IPS-20b (cell line): ENCODE data around the gene PLAAT3.
"Not testable (repeated sequence)": the region's sequence is repeated elsewhere in the genome, so short reads cannot be mapped to it uniquely, and the experiment has no call there.

Experiments
- H3K27ac ChIP-seq: one replicate; pipeline ENCODE4 v1.5.1; 2013; ENCODE audit warnings: low read length
- H3K27me3 ChIP-seq: 2 replicates; pipeline ENCODE4 v1.6.1; 2013; ENCODE audit warnings: mild to moderate bottlenecking, low read length, inconsistent platforms; ENCODE audit not compliant: insufficient read depth
- H3K36me3 ChIP-seq: 2 replicates; pipeline ENCODE4 v1.6.1; 2013; ENCODE audit warnings: low read depth, mild to moderate bottlenecking, inconsistent platforms, low read length, moderate library complexity; ENCODE audit not compliant: insufficient read depth
- H3K4me1 ChIP-seq: 2 replicates; pipeline ENCODE4 v1.6.1; 2013; ENCODE audit warnings: mild to moderate bottlenecking, control low read depth, inconsistent platforms, low read length, moderate library complexity; ENCODE audit not compliant: insufficient read depth
- H3K4me3 ChIP-seq: 2 replicates; pipeline ENCODE4 v1.5.1; 2013; ENCODE audit warnings: mild to moderate bottlenecking, low read length, inconsistent platforms
- H3K9ac ChIP-seq: 2 replicates; pipeline ENCODE4 v1.6.1; 2013; ENCODE audit warnings: low read depth, mild to moderate bottlenecking, inconsistent platforms, low read length, moderate library complexity
- H3K9me3 ChIP-seq: 2 replicates; pipeline ENCODE4 v1.6.1; 2013; ENCODE audit warnings: mild to moderate bottlenecking, low read depth, low read length, inconsistent platforms; ENCODE audit not compliant: insufficient read depth

The PLAAT3 gene

DNA sequence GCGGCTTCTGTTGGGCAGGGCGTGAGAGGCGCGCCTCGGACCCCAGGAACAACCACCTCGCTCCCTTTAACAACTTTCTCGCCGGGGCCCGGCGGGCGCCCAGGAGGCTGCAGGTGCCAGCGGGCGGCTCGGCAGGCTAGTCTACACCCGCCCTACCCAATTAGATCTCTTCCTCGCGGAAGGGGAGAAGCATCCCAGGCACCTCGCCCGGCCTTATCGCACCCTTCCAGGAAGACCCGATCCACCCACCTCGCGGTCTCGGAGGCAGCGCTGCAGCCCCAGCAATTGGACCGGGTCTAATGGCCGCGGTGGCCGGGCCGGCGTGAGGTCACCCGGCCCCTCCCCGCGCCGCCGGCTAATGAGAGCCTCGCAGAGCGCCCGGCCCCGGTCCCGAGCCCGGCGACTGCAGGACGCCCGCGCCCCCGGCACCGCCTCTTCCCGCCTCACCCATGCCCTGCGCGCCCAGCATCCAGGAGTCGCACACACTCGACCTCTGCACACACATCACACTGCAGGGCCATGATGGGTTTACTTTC lies at the start of gene PLAAT3:
Gene PLAAT3, minus strand, starts transcription at position 298 of the 536 bp plus-strand sequence. CDS start 419 bp downstream, outside the sequence.
- H3K4me1 ChIP-seq, result peaks cover 23% of the 10 kb centered on the region
- peaks cover 24% of the 10 kb centered on the region; the same call in 1 of the 2 replicates for H3K27me3 ChIP-seq
- H3K9ac ChIP-seq, result peak within 1 kb of the TSS; percentile 43; the same call in 1 of the 2 replicates
- H3K9me3 ChIP-seq, result no peaks in the 10 kb centered on the region
- peak within 1 kb of the TSS; percentile 73 for H3K4me3 ChIP-seq
- H3K36me3 ChIP-seq, result no peaks in the 10 kb centered on the region
- no peak within 1 kb of the TSS for H3K27ac ChIP-seq

DNA sequence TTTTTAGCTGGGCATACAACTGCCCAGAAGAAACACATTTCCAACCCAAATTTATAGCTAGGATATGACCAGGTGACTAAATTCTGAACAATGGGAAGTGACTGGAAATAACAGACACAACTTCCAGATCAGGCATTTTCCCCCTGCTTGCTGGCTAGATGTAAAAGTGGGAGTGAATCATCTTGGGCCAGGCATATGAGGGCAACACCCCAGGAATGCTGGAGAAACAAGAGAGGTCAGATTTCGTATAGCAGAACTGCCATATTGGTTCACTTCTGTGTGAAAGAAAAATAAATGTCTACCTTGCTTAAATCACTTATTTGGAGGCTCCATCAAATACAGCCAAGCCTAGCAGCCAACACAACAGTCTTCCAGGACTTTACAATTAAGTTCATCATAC lies 49.6 kb upstream of the PLAAT3 start:
- H3K36me3 ChIP-seq, result no peaks in the 10 kb centered on the region; the same call in 1 of the 2 replicates
- H3K27me3 ChIP-seq, result no peaks in the 10 kb centered on the region
- H3K9ac ChIP-seq, result no peak overlapping the region
- no peak overlapping the region for H3K4me3 ChIP-seq
- no peaks in the 10 kb centered on the region for H3K9me3 ChIP-seq
- H3K27ac ChIP-seq, result no peak overlapping the region
- peaks cover 3% of the 10 kb centered on the region; the same call in 1 of the 2 replicates for H3K4me1 ChIP-seq

DNA sequence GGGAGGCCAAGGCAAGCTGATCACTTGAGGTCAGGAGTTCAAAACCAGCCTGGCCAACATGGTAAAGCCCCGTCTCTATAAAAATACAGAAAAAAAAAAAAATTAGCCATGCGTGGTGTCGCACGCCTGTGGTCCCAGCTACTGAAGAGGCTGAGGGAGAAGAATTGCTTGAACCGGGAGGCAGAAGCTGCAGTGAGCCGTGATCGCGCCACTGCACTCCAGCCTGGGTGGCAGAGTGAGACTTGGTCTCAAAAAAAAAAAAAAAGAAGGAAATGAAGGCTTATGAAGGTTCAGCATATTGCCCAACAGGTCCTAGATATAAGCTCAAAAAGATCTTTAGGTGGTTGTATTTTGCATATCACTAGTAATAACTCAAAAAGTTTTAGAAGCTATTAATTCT lies 46.7 kb upstream of the PLAAT3 start:
- no peak overlapping the region for H3K9ac ChIP-seq
- no peak overlapping the region for H3K4me3 ChIP-seq
- H3K9me3 ChIP-seq, result no peaks in the 10 kb centered on the region
- peaks cover 13% of the 10 kb centered on the region; the same call in 1 of the 2 replicates for H3K36me3 ChIP-seq
- H3K27me3 ChIP-seq, result no peaks in the 10 kb centered on the region
- H3K4me1 ChIP-seq, result no peaks in the 10 kb centered on the region
- no peak overlapping the region for H3K27ac ChIP-seq

GRCh38 chr11:63652671-63653070 lies 38.4 kb upstream of the PLAAT3 start:
- no peak overlapping the region for H3K9ac ChIP-seq
- no peak overlapping the region for H3K4me3 ChIP-seq
- no peak overlapping the region for H3K27ac ChIP-seq
- H3K36me3 ChIP-seq, result peaks cover 31% of the 10 kb centered on the region
- no peaks in the 10 kb centered on the region for H3K27me3 ChIP-seq
- H3K4me1 ChIP-seq, result no peaks in the 10 kb centered on the region
- no peaks in the 10 kb centered on the region for H3K9me3 ChIP-seq

- Histone ChIP-seq H3K36me3 (peaks cover 43% of the 10 kb centered on the region), H3K9me3 (no peaks in the 10 kb centered on the region), H3K27me3 (no peaks in the 10 kb centered on the region), H3K27ac (no peak overlapping the region), H3K4me1 (no peaks in the 10 kb centered on the region), H3K9ac (no peak overlapping the region), H3K4me3 (no peak overlapping the region)
Measured at GRCh38 chr11:63643205-63643604, 29.0 kb upstream of the PLAAT3 start.

DNA sequence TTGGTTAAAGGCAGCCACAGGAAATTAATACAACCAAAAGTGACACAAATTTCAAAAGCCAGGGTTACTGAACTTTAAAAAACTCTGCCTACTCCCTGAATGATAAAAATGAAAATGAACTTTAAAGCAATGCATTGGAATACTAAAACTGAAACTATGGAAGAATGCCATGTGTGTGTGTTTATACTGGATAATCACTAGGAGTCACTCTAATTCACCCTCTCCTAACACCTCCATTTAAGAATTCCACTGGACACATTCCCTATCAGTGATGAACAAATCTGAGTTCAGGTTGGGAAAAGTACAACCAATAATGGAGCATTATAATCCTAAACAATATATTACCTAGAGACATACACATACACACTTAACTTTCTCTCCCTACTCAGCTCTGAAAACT lies 27.5 kb upstream of the PLAAT3 start:
- Histone ChIP-seq H3K9ac (no peak overlapping the region), H3K4me1 (no peaks in the 10 kb centered on the region), H3K27me3 (no peaks in the 10 kb centered on the region), H3K9me3 (no peaks in the 10 kb centered on the region), H3K27ac (no peak overlapping the region), H3K36me3 (peaks cover 43% of the 10 kb centered on the region), H3K4me3 (no peak overlapping the region)

GRCh38 chr11:63639199-63639832 lies 25.1 kb upstream of the PLAAT3 start:
- Histone ChIP-seq H3K9me3 (no peaks in the 10 kb centered on the region), H3K27me3 (no peaks in the 10 kb centered on the region), H3K4me1 (no peaks in the 10 kb centered on the region), H3K4me3 (no peak overlapping the region), H3K27ac (no peak overlapping the region), H3K9ac (no peak overlapping the region), H3K36me3 (peaks cover 43% of the 10 kb centered on the region)

DNA sequence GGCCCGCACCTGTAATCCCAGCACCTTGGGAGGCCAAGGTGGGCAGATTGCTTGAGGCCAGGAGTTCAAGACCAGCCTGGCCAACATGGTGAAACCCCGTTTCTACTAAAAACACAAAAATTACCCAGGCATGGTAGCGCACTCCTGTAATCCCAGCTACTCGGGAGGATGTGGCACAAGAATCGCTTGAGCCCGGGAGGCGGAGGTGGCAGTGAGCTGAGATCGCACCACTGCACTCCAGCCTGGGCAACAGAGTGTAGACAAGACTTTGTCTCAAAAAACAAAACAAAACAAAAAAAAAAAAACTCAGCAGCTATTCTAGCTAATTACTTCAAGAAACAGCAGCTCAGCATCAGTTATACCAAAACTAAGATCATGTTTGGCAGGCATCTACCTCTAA lies 24.2 kb upstream of the PLAAT3 start:
- H3K27ac ChIP-seq, H3K27me3 ChIP-seq, H3K4me3 ChIP-seq, H3K9ac ChIP-seq, H3K4me1 ChIP-seq, H3K9me3 ChIP-seq: not testable (repeated sequence)
- peaks cover 37% of the 10 kb centered on the region for H3K36me3 ChIP-seq

GRCh38 chr11:63635762-63636465 lies 21.7 kb upstream of the PLAAT3 start:
- H3K9ac ChIP-seq, result no peak overlapping the region
- no peak overlapping the region for H3K27ac ChIP-seq
- H3K4me3 ChIP-seq, result no peak overlapping the region
- H3K4me1 ChIP-seq, result no peaks in the 10 kb centered on the region
- H3K36me3 ChIP-seq, result peaks cover 32% of the 10 kb centered on the region
- H3K27me3 ChIP-seq, result no peaks in the 10 kb centered on the region
- no peaks in the 10 kb centered on the region for H3K9me3 ChIP-seq

DNA sequence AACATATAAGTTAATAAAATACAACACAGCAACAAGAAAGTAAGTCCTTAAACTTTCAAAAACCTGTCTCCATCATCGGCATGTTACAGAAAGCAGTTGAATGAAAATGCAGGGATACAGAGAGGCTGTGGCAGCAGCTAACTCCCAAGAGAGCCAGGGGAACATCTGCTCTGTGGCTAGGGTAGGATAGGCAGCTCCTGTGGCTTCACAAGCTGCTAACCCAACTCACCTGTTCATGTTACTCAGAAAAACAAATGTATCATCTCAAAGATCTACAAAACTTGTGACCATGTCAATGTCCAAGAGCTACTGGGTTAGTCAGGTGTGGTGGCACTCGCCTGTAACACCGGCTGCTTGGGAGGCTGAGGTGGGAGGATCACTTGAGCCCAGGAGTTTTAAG lies 15.2 kb upstream of the PLAAT3 start:
- H3K9ac ChIP-seq, result no peak overlapping the region
- no peak overlapping the region for H3K27ac ChIP-seq
- H3K36me3 ChIP-seq, result peaks cover 51% of the 10 kb centered on the region
- no peak overlapping the region for H3K4me3 ChIP-seq
- no peaks in the 10 kb centered on the region for H3K27me3 ChIP-seq
- no peaks in the 10 kb centered on the region for H3K4me1 ChIP-seq
- no peaks in the 10 kb centered on the region for H3K9me3 ChIP-seq

GRCh38 chr11:63623513-63624140 lies 9.4 kb upstream of the PLAAT3 start:
- Histone ChIP-seq H3K9ac (no peak overlapping the region), H3K27me3 (no peaks in the 10 kb centered on the region), H3K36me3 (peaks cover 11% of the 10 kb centered on the region; the same call in 1 of the 2 replicates), H3K4me3 (no peak overlapping the region), H3K27ac (no peak overlapping the region), H3K9me3 (no peaks in the 10 kb centered on the region), H3K4me1 (peaks cover 5% of the 10 kb centered on the region; the same call in 1 of the 2 replicates)
